Neural cell (in vitro differentiated cells): Measurements from ENCODE around the gene GPS2. TPM values are rescaled to one million over a fixed set of nuclear protein-coding genes. Genes with fewer than 3 reads are reported as not detected.
A peak's percentile ranks its signal among the peaks of the same experiment; 100 is the strongest.

Experiments used
- H2AFZ ChIP-seq: fragments of 200-600, 300-800 bp; sonication (generic), shearing (Covaris generic); 2 replicates; pipeline ENCODE4 v1.6.0; 2014; ENCODE audit warnings: low read depth, mild to moderate bottlenecking, antibody characterized with exemption, low read length, moderate library complexity
- H3F3A ChIP-seq: fragments of 200-600 bp; shearing (Covaris generic); 2 replicates; pipeline ENCODE4 v1.6.1; 2016; ENCODE audit warnings: mild to moderate bottlenecking, moderate library complexity, mixed read lengths, antibody characterized with exemption, low read length; ENCODE audit not compliant: insufficient read depth, poor library complexity, severe bottlenecking
- H3K27ac ChIP-seq: fragments of 200-600, 300-800 bp; sonication (generic), shearing (Covaris generic); 2 replicates; pipeline ENCODE4 v1.5.1; 2014; ENCODE audit warnings: mild to moderate bottlenecking, low read length, moderate library complexity
- H3K27me3 ChIP-seq: fragments of 300-800, 200-600 bp; sonication (generic), shearing (Covaris generic); 2 replicates; pipeline ENCODE4 v1.6.0; 2014; ENCODE audit warnings: mild to moderate bottlenecking, low read depth, low read length, moderate library complexity; ENCODE audit not compliant: insufficient read depth
- H3K36me3 ChIP-seq: fragments of 300-800, 200-600 bp; sonication (generic), shearing (Covaris generic); 2 replicates; pipeline ENCODE4 v1.5.1; 2014; ENCODE audit warnings: mild to moderate bottlenecking, antibody characterized with exemption, low read length, moderate library complexity; ENCODE audit not compliant: insufficient read depth
- H3K4me2 ChIP-seq: fragments of 300-800, 200-600 bp; sonication (generic), shearing (Covaris generic); 2 replicates; pipeline ENCODE4 v1.6.0; 2014; ENCODE audit warnings: mild to moderate bottlenecking, low read length
- H3K4me3 ChIP-seq: fragments of 300-800, 200-600 bp; sonication (generic), shearing (Covaris generic); 2 replicates; pipeline ENCODE4 v1.5.1; 2014; ENCODE audit warnings: mild to moderate bottlenecking, low read length, moderate library complexity
- H3K79me2 ChIP-seq: fragments of 200-600 bp; shearing (Covaris generic); replicated peaks from 2 replicates; pipeline ENCODE4 v1.6.0; 2014; ENCODE audit warnings: mild to moderate bottlenecking, low read length, moderate library complexity; ENCODE audit not compliant: insufficient read depth
- H3K9ac ChIP-seq: fragments of 300-800, 200-600 bp; sonication (generic), shearing (Covaris generic); 2 replicates; pipeline ENCODE4 v1.6.1; 2016; ENCODE audit warnings: mild to moderate bottlenecking, low read length, mixed read lengths
- H3K9me2 ChIP-seq: fragments of 200-600 bp; shearing (Covaris generic); 2 replicates; pipeline ENCODE4 v1.6.1; 2016; ENCODE audit warnings: mild to moderate bottlenecking, low read length, mixed read lengths; ENCODE audit not compliant: insufficient read depth
- H3K9me3 ChIP-seq: fragments of 200-600, 300-800 bp; sonication (generic), shearing (Covaris generic); 2 replicates; pipeline ENCODE4 v1.6.1; 2016; ENCODE audit warnings: mild to moderate bottlenecking, mixed run types, low read length, moderate library complexity, mixed read lengths
- H4K20me1 ChIP-seq: fragments of 200-600 bp; shearing (Covaris generic); 2 replicates; pipeline ENCODE4 v1.6.1; 2016; ENCODE audit warnings: mild to moderate bottlenecking, mixed run types; ENCODE audit not compliant: insufficient read depth
- EP300 ChIP-seq: fragments of 450-650 bp; conservative IDR thresholded peaks from 2 replicates; pipeline ENCODE4 v1.6.1; 2014; ENCODE audit warnings: antibody characterized with exemption, mild to moderate bottlenecking, moderate library complexity; ENCODE audit not compliant: poor library complexity, severe bottlenecking
- EZH2 ChIP-seq: fragments of 200-600, 300-800 bp; shearing (Covaris generic), sonication (generic); IDR thresholded peaks from 2 replicates; pipeline ENCODE4 v1.6.1; 2014; ENCODE audit warnings: antibody characterized with exemption, low read length, borderline replicate concordance, mild to moderate bottlenecking; ENCODE audit not compliant: insufficient read depth, poor library complexity, severe bottlenecking
- MXI1 ChIP-seq: fragments of 450-650 bp; conservative IDR thresholded peaks from 2 replicates; pipeline ENCODE4 v1.6.1; 2014; ENCODE audit warnings: antibody characterized with exemption, mild to moderate bottlenecking; ENCODE audit not compliant: poor library complexity, severe bottlenecking
- POLR2AphosphoS5 ChIP-seq: IDR thresholded peaks from 2 replicates; pipeline ENCODE4 v1.6.1; 2012
- RAD21 ChIP-seq: fragments of 450-650 bp; conservative IDR thresholded peaks from 2 replicates; pipeline ENCODE4 v1.6.1; 2014; ENCODE audit warnings: antibody characterized with exemption, mild to moderate bottlenecking, moderate library complexity
- SMC3 ChIP-seq: fragments of 450-650 bp; conservative IDR thresholded peaks from 2 replicates; pipeline ENCODE4 v1.6.1; 2014; ENCODE audit warnings: antibody characterized with exemption, mild to moderate bottlenecking, moderate library complexity; ENCODE audit not compliant: poor library complexity
- TAF1 ChIP-seq: IDR thresholded peaks from 2 replicates; pipeline ENCODE4 v1.6.1; 2012; ENCODE audit warnings: low read depth
- polyA plus RNA-seq: library from polyadenylated mRNA; depleted of rRNA; stranded (reverse); fragments of >200 nt; gene quantifications from 2 replicates; pipeline ENCODE4 v1.2.3, GENCODE V29; 2014
- TF ChIP-seq, protein P1 (sequence below): IDR thresholded peaks from 2 replicates; pipeline ENCODE4 v1.6.1; 2012; ENCODE audit warnings: borderline replicate concordance
- TF ChIP-seq, protein P2 (sequence below): fragments of 450-650 bp; IDR thresholded peaks from 2 replicates; pipeline ENCODE4 v1.5.1; 2014; ENCODE audit warnings: antibody characterized with exemption, mild to moderate bottlenecking, moderate library complexity; ENCODE audit not compliant: poor library complexity, severe bottlenecking

The GPS2 gene
- polyA plus RNA-seq, 1 donor from 2014 or later, result 108 TPM

DNA sequence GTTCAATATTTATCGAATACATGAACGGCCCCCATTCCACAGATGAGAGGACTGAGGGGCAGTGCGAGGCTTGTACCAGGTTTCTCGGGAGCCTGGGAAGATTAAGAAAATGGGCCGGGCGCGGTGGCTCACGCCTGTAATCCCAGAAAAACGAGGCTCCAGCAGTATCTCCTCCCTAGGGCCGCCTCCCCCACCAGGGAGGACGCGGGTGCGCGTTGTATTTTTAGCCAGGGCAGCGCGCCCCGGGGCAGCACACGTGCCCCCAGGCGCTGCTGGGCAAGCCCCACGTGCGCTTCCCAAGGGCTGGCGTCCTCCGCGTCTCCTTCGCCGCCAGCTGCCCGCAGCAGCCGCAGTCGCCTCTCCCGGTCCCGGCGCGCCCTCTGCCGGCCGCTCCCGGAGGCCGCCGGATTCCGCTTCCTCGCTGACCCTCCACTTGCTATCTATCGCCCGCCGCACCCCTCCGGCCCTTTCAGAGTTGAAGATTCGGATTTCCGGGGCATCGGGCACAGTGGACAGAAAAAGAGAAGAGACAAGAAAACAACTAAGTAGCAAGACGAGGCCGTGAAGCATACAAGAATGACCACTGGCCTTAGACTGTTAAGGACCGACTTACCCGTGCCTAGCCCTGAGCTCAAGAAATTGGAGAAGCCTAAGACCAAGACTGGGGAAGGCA is 18.8 kb downstream of the GPS2 start:
- peaks cover 49% of the 10 kb centered on the region for H3K27me3 ChIP-seq
- no peaks in the 10 kb centered on the region for H3K79me2 ChIP-seq
- H3K27ac ChIP-seq, result no peak overlapping the region
- H3K9me2 ChIP-seq, result no peaks in the 10 kb centered on the region
- H3K4me3 ChIP-seq, result peak overlapping the region; percentile 55
- no peak overlapping the region for H3K4me2 ChIP-seq
- H3K9ac ChIP-seq, result no peak overlapping the region
- H3K36me3 ChIP-seq, result no peaks in the 10 kb centered on the region
- no peak overlapping the region for H2AFZ ChIP-seq
- TF ChIP-seq EP300 (no peak), EZH2 (no peak), POLR2AphosphoS5 (no peak), MXI1 (peak; percentile 92), SMC3 (peak; percentile 94), RAD21 (peak; percentile 88), TAF1 (no peak)
- TF ChIP-seq, protein P1, sequence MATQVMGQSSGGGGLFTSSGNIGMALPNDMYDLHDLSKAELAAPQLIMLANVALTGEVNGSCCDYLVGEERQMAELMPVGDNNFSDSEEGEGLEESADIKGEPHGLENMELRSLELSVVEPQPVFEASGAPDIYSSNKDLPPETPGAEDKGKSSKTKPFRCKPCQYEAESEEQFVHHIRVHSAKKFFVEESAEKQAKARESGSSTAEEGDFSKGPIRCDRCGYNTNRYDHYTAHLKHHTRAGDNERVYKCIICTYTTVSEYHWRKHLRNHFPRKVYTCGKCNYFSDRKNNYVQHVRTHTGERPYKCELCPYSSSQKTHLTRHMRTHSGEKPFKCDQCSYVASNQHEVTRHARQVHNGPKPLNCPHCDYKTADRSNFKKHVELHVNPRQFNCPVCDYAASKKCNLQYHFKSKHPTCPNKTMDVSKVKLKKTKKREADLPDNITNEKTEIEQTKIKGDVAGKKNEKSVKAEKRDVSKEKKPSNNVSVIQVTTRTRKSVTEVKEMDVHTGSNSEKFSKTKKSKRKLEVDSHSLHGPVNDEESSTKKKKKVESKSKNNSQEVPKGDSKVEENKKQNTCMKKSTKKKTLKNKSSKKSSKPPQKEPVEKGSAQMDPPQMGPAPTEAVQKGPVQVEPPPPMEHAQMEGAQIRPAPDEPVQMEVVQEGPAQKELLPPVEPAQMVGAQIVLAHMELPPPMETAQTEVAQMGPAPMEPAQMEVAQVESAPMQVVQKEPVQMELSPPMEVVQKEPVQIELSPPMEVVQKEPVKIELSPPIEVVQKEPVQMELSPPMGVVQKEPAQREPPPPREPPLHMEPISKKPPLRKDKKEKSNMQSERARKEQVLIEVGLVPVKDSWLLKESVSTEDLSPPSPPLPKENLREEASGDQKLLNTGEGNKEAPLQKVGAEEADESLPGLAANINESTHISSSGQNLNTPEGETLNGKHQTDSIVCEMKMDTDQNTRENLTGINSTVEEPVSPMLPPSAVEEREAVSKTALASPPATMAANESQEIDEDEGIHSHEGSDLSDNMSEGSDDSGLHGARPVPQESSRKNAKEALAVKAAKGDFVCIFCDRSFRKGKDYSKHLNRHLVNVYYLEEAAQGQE, result no peak
- TF ChIP-seq, protein P2, sequence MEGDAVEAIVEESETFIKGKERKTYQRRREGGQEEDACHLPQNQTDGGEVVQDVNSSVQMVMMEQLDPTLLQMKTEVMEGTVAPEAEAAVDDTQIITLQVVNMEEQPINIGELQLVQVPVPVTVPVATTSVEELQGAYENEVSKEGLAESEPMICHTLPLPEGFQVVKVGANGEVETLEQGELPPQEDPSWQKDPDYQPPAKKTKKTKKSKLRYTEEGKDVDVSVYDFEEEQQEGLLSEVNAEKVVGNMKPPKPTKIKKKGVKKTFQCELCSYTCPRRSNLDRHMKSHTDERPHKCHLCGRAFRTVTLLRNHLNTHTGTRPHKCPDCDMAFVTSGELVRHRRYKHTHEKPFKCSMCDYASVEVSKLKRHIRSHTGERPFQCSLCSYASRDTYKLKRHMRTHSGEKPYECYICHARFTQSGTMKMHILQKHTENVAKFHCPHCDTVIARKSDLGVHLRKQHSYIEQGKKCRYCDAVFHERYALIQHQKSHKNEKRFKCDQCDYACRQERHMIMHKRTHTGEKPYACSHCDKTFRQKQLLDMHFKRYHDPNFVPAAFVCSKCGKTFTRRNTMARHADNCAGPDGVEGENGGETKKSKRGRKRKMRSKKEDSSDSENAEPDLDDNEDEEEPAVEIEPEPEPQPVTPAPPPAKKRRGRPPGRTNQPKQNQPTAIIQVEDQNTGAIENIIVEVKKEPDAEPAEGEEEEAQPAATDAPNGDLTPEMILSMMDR, result peak; percentile 93
- no peaks in the 10 kb centered on the region for H4K20me1 ChIP-seq
- H3K9me3 ChIP-seq, result no peaks in the 10 kb centered on the region
- H3F3A ChIP-seq, result no peaks in the 10 kb centered on the region

DNA sequence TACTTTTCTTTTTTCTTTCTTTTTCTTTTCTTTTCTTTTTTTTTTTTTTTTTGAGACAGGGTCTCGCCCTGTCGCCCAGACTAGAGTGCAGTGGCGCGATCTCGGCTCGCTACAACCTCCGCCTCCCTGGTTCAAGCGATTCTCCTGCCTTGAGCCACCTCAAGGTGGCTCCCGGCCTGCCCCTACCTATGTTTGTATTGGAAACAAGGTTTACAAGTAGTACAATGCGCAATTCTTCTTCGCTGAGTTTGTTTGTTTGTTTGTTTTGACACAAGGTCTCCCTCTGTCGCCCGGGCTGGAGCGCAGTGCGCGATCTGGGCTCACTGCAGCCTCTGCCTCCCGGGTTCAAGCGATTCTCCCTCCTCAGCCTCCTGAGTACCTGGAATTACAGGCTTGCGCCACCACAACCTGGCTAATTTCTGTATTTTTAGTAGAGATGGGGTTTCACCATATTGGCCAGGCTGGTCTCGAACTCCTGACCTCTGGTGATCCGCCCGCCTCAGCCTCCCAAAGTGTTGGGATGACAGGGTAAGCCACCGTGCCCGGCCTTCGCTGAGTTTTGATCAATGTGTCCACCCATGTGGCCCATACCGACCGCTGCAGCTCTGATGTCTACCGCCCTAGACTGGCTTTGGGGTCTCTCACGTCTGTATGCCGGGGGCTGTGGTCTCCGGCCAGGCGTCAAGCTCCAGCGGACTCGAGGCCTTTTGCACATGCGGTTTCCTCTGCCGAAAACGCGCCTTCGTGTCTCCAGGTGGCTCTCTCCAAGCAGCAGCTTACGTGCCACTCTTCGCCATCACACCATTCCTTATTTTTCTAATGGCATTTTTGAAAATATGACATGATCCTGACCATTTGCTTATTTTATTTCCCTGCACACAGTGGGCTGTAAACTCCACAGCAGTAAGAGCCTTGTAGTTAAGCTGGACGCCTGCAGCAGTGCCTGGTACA is 19.7 kb downstream of the GPS2 start:
- H3K9ac ChIP-seq, result no peak overlapping the region
- H3K4me3 ChIP-seq, result peak overlapping the region; percentile 66
- no peak overlapping the region for H2AFZ ChIP-seq
- no peaks in the 10 kb centered on the region for H3K9me2 ChIP-seq
- H4K20me1 ChIP-seq, result no peaks in the 10 kb centered on the region
- peaks cover 49% of the 10 kb centered on the region for H3K27me3 ChIP-seq
- H3K36me3 ChIP-seq, result no peaks in the 10 kb centered on the region
- no peak overlapping the region for H3K27ac ChIP-seq
- no peaks in the 10 kb centered on the region for H3K9me3 ChIP-seq
- TF ChIP-seq SMC3, result no peak
- no peak for TF ChIP-seq TAF1
- TF ChIP-seq RAD21, result no peak
- no peak for TF ChIP-seq MXI1
- TF ChIP-seq EZH2, result no peak
- TF ChIP-seq, protein P2, result no peak
- TF ChIP-seq, protein P1, result no peak
- TF ChIP-seq EP300, result no peak
- TF ChIP-seq POLR2AphosphoS5, result no peak
- no peak overlapping the region for H3K4me2 ChIP-seq
- H3F3A ChIP-seq, result no peaks in the 10 kb centered on the region
- no peaks in the 10 kb centered on the region for H3K79me2 ChIP-seq
